ENCODE data around the gene RHBG.

GRCh38 chr1:156342166-156342955, 26.6 kb upstream of the RHBG start:
- TF ChIP-seq CTCF (IDR thresholded peaks at IDR 0.05; ENCODE audit: borderline replicate concordance, extremely low read depth, low read length, poor library complexity, severe bottlenecking) (no peak), EZH2 (IDR thresholded peaks at IDR 0.05; ENCODE audit: borderline replicate concordance, low read depth, low read length, severe bottlenecking) (no peak)
